Lower leg skin (tissue), 4 donors: ENCODE measurements around the gene VWA2. TPM values are rescaled to one million over a fixed set of nuclear protein-coding genes. Genes with fewer than 3 reads are reported as not detected.

Experiments used
- DNase-seq, 2 donors: peaks; one replicate each; pipeline ENCODE4 v3.0.0-alpha.2; 2019; ENCODE audit warnings: low spot score in 2 of 2
- H3K4me3 ChIP-seq: fragments of 200-600 bp; sonication (generic); 2 replicates; pipeline ENCODE4 v1.5.1; 2017; ENCODE audit warnings: mild to moderate bottlenecking, low read depth; ENCODE audit not compliant: poor library complexity, severe bottlenecking
- POLR2A ChIP-seq, 2 donors: fragments of 450-650 bp; IDR thresholded peaks; one replicate each; pipeline ENCODE4 v1.6.1; 2016 to 2017; ENCODE audit warnings: antibody characterized with exemption in 2 of 2, mild to moderate bottlenecking in 1 of 2, moderate library complexity in 1 of 2
- WGBS, 2 donors: methylation state at CpG; one replicate each; pipeline ENCODE4 v1.1.5; 2018; 5-methylcytosine and 5-hydroxymethylcytosine counted together
- intact Hi-C: fragments of 100-400 bp; cut with DNase I; formaldehyde crosslinking; loops from one replicate; pipeline ENCODE4 v1.15.0; 2023; ENCODE audit warnings: low total_unique reads
- total RNA-seq, 4 donors: library from RNA; depleted of rRNA; stranded (reverse); fragments of >200 nt; gene quantifications; one replicate each; pipeline ENCODE4 v1.1.0, GENCODE V29; 2016
- TF ChIP-seq, protein P1 (sequence below), 3 donors: fragments of 450-650 bp; IDR thresholded peaks; one replicate each; pipeline ENCODE4 v1.5.1; 2016; ENCODE audit warnings: antibody characterized with exemption in 3 of 3, mild to moderate bottlenecking in 3 of 3, moderate library complexity in 2 of 3

VWA2 gene
- total RNA-seq, 4 donors from 2014 or later: 14.2 to 21.7 (median 20.6) TPM

GRCh38 chr10:114284346-114285071 is 45.5 kb downstream of the VWA2 start:
- H3K4me3 ChIP-seq: no peak overlapping the region
- no peak for DNase-seq
- 86% methylated on average over 13 of the region's 13 CpGs for WGBS, 2 donors
- TF ChIP-seq POLR2A (IDR thresholded peaks at IDR 0.05): no peak
- TF ChIP-seq, protein P1, sequence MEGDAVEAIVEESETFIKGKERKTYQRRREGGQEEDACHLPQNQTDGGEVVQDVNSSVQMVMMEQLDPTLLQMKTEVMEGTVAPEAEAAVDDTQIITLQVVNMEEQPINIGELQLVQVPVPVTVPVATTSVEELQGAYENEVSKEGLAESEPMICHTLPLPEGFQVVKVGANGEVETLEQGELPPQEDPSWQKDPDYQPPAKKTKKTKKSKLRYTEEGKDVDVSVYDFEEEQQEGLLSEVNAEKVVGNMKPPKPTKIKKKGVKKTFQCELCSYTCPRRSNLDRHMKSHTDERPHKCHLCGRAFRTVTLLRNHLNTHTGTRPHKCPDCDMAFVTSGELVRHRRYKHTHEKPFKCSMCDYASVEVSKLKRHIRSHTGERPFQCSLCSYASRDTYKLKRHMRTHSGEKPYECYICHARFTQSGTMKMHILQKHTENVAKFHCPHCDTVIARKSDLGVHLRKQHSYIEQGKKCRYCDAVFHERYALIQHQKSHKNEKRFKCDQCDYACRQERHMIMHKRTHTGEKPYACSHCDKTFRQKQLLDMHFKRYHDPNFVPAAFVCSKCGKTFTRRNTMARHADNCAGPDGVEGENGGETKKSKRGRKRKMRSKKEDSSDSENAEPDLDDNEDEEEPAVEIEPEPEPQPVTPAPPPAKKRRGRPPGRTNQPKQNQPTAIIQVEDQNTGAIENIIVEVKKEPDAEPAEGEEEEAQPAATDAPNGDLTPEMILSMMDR (IDR thresholded peaks at IDR 0.05): no peak
- intact Hi-C loops: no loop called here

- TF ChIP-seq, protein P1 (IDR thresholded peaks at IDR 0.05): no peak
- no peak for TF ChIP-seq POLR2A (IDR thresholded peaks at IDR 0.05)
- H3K4me3 ChIP-seq: no peak overlapping the region
- DNase-seq: no peak
- intact Hi-C loops: no loop called here
- WGBS, 2 donors: 89 to 96% methylated on average over 10 to 29 of the region's 31 CpGs
Measured at GRCh38 chr10:114285961-114286441, 46.9 kb downstream of the VWA2 start.

DNA sequence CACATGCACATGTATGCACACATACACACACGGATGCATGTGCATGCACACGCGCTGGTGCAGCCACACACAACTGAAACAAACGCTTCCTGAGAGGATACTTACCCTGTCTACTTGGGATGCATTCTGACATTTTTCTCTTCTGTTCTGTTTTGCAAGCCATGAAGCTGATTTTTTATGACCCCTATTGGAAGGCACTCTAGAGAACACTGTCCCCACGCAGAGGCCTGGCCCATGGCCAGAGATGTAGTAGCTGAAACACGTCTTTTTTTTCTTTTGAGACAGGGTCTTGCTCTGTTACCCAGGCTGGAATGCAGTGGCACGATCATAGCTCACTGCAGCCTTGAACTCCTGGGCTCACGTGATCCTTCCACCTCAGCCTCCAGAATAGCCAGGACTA is 47.9 kb downstream of the VWA2 start:
- 63 to 69% methylated on average over 8 of the region's 8 CpGs for WGBS, 2 donors
- intact Hi-C loops: no loop called here
- H3K4me3 ChIP-seq: no peak overlapping the region
- TF ChIP-seq, protein P1 (IDR thresholded peaks at IDR 0.05): no peak
- no peak for TF ChIP-seq POLR2A (IDR thresholded peaks at IDR 0.05)
- no peak for DNase-seq

- DNase-seq: no peak
- 71 to 78% methylated on average over 11 of the region's 11 CpGs for WGBS, 2 donors
- intact Hi-C loops: no loop called here
- no peak overlapping the region for H3K4me3 ChIP-seq
- no peak for TF ChIP-seq POLR2A (IDR thresholded peaks at IDR 0.05)
- TF ChIP-seq, protein P1 (IDR thresholded peaks at IDR 0.05): no peak
Measured at GRCh38 chr10:114288424-114289095, 49.5 kb downstream of the VWA2 start.

GRCh38 chr10:114289096-114289436 is 50.0 kb downstream of the VWA2 start:
- no peak overlapping the region for H3K4me3 ChIP-seq
- 95 to 96% methylated on average over 9 to 16 of the region's 16 CpGs for WGBS, 2 donors
- no peak for TF ChIP-seq POLR2A (IDR thresholded peaks at IDR 0.05)
- TF ChIP-seq, protein P1 (IDR thresholded peaks at IDR 0.05): no peak
- no peak for DNase-seq
- intact Hi-C loops: no loop called here
